WTC11 (cell line): ENCODE data around the gene GOLGA8F.
"Not testable (repeated sequence)": the region's sequence is repeated elsewhere in the genome, so short reads cannot be mapped to it uniquely, and the experiment has no call there.

Source experiments
- SOX15 ChIP-seq: fragments of 250-450 bp; sonication (Bioruptor Pico); IDR thresholded peaks from 2 replicates; pipeline ENCODE4 v1.9.0; 2021; ENCODE audit warnings: mild to moderate bottlenecking
- TEAD4 ChIP-seq: sonication (generic); formaldehyde crosslinking; IDR thresholded peaks from 2 replicates; pipeline ENCODE4 v1.8.0; 2022; ENCODE audit warnings: mild to moderate bottlenecking, missing genetic modification reagents
- ZNF219 ChIP-seq: sonication (generic); formaldehyde crosslinking; IDR thresholded peaks from 2 replicates; pipeline ENCODE4 v1.8.0; 2023; ENCODE audit warnings: missing genetic modification reagents, mild to moderate bottlenecking, borderline replicate concordance
- TF ChIP-seq, protein P1 (sequence below): sonication (generic); formaldehyde crosslinking; IDR thresholded peaks from 2 replicates; pipeline ENCODE4 v1.8.1; 2022; ENCODE audit warnings: low read depth, mild to moderate bottlenecking, moderate library complexity, missing genetic modification reagents, borderline replicate concordance
- TF ChIP-seq, protein P2 (sequence below): fragments of 200-600 bp; IDR thresholded peaks from 2 replicates; pipeline ENCODE4 v1.8.0; 2022; ENCODE audit warnings: antibody characterized with exemption
- TF ChIP-seq, protein P3 (sequence below): sonication (generic); formaldehyde crosslinking; conservative IDR thresholded peaks from 2 replicates; pipeline ENCODE4 v1.8.1; 2023; ENCODE audit warnings: mild to moderate bottlenecking, low read depth, missing genetic modification reagents, moderate library complexity
- TF ChIP-seq, protein P4 (sequence below): sonication (generic); formaldehyde crosslinking; IDR thresholded peaks from 2 replicates; pipeline ENCODE4 v1.8.0; 2022; ENCODE audit warnings: mild to moderate bottlenecking, missing genetic modification reagents
- TF ChIP-seq, protein P5 (sequence below): sonication (generic); formaldehyde crosslinking; IDR thresholded peaks from 2 replicates; pipeline ENCODE4 v1.8.0; 2022; ENCODE audit warnings: mild to moderate bottlenecking, missing genetic modification reagents
- TF ChIP-seq, protein P6 (sequence below): sonication (generic); formaldehyde crosslinking; IDR thresholded peaks from 2 replicates; pipeline ENCODE4 v1.8.0; 2023; ENCODE audit warnings: mild to moderate bottlenecking, missing genetic modification reagents

DNA sequence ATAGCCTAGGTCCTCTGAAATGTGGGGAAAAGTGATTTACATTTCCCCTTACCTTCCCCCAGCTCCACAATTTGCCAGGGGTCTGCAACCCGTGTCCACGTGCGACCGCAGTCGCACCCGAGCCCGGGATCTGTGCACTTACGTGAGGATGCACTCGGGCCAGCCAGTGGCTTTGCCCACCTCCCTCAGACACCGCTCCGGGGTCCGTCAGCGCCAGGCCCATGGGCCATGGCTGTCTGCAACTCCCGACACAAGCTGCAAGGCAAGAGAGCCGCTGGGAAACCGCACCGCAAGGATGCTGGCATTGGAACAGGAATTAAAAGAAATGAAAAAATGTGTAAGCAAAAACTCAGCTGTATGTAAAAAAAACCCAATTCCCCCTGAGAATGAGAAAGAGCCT, 13.0 kb upstream of the GOLGA8F start:
- TF ChIP-seq, protein P1, sequence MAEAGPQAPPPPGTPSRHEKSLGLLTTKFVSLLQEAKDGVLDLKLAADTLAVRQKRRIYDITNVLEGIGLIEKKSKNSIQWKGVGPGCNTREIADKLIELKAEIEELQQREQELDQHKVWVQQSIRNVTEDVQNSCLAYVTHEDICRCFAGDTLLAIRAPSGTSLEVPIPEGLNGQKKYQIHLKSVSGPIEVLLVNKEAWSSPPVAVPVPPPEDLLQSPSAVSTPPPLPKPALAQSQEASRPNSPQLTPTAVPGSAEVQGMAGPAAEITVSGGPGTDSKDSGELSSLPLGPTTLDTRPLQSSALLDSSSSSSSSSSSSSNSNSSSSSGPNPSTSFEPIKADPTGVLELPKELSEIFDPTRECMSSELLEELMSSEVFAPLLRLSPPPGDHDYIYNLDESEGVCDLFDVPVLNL, result not testable (repeated sequence)
- TF ChIP-seq, protein P2, sequence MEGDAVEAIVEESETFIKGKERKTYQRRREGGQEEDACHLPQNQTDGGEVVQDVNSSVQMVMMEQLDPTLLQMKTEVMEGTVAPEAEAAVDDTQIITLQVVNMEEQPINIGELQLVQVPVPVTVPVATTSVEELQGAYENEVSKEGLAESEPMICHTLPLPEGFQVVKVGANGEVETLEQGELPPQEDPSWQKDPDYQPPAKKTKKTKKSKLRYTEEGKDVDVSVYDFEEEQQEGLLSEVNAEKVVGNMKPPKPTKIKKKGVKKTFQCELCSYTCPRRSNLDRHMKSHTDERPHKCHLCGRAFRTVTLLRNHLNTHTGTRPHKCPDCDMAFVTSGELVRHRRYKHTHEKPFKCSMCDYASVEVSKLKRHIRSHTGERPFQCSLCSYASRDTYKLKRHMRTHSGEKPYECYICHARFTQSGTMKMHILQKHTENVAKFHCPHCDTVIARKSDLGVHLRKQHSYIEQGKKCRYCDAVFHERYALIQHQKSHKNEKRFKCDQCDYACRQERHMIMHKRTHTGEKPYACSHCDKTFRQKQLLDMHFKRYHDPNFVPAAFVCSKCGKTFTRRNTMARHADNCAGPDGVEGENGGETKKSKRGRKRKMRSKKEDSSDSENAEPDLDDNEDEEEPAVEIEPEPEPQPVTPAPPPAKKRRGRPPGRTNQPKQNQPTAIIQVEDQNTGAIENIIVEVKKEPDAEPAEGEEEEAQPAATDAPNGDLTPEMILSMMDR, result not testable (repeated sequence)
- TF ChIP-seq TEAD4 (CRISPR knock-in tag); SOX15 (CRISPR knock-in tag); ZNF219: not testable (repeated sequence)
- TF ChIP-seq, protein P3, sequence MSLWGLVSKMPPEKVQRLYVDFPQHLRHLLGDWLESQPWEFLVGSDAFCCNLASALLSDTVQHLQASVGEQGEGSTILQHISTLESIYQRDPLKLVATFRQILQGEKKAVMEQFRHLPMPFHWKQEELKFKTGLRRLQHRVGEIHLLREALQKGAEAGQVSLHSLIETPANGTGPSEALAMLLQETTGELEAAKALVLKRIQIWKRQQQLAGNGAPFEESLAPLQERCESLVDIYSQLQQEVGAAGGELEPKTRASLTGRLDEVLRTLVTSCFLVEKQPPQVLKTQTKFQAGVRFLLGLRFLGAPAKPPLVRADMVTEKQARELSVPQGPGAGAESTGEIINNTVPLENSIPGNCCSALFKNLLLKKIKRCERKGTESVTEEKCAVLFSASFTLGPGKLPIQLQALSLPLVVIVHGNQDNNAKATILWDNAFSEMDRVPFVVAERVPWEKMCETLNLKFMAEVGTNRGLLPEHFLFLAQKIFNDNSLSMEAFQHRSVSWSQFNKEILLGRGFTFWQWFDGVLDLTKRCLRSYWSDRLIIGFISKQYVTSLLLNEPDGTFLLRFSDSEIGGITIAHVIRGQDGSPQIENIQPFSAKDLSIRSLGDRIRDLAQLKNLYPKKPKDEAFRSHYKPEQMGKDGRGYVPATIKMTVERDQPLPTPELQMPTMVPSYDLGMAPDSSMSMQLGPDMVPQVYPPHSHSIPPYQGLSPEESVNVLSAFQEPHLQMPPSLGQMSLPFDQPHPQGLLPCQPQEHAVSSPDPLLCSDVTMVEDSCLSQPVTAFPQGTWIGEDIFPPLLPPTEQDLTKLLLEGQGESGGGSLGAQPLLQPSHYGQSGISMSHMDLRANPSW (CRISPR knock-in tag), result not testable (repeated sequence)
- TF ChIP-seq, protein P4, sequence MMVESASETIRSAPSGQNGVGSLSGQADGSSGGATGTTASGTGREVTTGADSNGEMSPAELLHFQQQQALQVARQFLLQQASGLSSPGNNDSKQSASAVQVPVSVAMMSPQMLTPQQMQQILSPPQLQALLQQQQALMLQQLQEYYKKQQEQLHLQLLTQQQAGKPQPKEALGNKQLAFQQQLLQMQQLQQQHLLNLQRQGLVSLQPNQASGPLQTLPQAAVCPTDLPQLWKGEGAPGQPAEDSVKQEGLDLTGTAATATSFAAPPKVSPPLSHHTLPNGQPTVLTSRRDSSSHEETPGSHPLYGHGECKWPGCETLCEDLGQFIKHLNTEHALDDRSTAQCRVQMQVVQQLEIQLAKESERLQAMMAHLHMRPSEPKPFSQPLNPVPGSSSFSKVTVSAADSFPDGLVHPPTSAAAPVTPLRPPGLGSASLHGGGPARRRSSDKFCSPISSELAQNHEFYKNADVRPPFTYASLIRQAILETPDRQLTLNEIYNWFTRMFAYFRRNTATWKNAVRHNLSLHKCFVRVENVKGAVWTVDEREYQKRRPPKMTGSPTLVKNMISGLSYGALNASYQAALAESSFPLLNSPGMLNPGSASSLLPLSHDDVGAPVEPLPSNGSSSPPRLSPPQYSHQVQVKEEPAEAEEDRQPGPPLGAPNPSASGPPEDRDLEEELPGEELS (CRISPR knock-in tag), result not testable (repeated sequence)
- TF ChIP-seq, protein P5, sequence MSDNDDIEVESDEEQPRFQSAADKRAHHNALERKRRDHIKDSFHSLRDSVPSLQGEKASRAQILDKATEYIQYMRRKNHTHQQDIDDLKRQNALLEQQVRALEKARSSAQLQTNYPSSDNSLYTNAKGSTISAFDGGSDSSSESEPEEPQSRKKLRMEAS (CRISPR knock-in tag), result not testable (repeated sequence)
- TF ChIP-seq, protein P6, sequence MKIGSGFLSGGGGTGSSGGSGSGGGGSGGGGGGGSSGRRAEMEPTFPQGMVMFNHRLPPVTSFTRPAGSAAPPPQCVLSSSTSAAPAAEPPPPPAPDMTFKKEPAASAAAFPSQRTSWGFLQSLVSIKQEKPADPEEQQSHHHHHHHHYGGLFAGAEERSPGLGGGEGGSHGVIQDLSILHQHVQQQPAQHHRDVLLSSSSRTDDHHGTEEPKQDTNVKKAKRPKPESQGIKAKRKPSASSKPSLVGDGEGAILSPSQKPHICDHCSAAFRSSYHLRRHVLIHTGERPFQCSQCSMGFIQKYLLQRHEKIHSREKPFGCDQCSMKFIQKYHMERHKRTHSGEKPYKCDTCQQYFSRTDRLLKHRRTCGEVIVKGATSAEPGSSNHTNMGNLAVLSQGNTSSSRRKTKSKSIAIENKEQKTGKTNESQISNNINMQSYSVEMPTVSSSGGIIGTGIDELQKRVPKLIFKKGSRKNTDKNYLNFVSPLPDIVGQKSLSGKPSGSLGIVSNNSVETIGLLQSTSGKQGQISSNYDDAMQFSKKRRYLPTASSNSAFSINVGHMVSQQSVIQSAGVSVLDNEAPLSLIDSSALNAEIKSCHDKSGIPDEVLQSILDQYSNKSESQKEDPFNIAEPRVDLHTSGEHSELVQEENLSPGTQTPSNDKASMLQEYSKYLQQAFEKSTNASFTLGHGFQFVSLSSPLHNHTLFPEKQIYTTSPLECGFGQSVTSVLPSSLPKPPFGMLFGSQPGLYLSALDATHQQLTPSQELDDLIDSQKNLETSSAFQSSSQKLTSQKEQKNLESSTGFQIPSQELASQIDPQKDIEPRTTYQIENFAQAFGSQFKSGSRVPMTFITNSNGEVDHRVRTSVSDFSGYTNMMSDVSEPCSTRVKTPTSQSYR, result not testable (repeated sequence)
